H9 (cell line): ENCODE data around the gene MYF6. TPM values are rescaled to one million over a fixed set of nuclear protein-coding genes. Genes with fewer than 3 reads are reported as not detected.

Source experiments
- DNase-seq: peaks from one replicate; pipeline ENCODE4 v3.0.0-alpha.2; 2017
- H2AFZ ChIP-seq: one replicate; pipeline ENCODE4 v1.6.1; 2013; ENCODE audit warnings: mild to moderate bottlenecking, low read length, control low read depth, moderate library complexity
- H2AK5ac ChIP-seq: 2 replicates; pipeline ENCODE4 v1.6.1; 2013; ENCODE audit warnings: low read length, control low read depth, mixed read lengths; ENCODE audit not compliant: insufficient read length
- H2BK120ac ChIP-seq: one replicate; pipeline ENCODE4 v1.6.1; 2013; ENCODE audit warnings: low read depth, mild to moderate bottlenecking, low read length, control low read depth, inconsistent platforms; ENCODE audit not compliant: poor library complexity, severe bottlenecking
- H2BK12ac ChIP-seq: 2 replicates; pipeline ENCODE4 v1.6.1; 2013; ENCODE audit warnings: low read length, control low read depth, mixed read lengths, low read depth; ENCODE audit not compliant: insufficient read length
- H2BK15ac ChIP-seq: 2 replicates; pipeline ENCODE4 v1.6.1; 2013; ENCODE audit warnings: low read depth, low read length, control low read depth
- H2BK20ac ChIP-seq: one replicate; pipeline ENCODE4 v1.6.1; 2013; ENCODE audit warnings: low read depth, mild to moderate bottlenecking, low read length, control low read depth, inconsistent platforms; ENCODE audit not compliant: poor library complexity, severe bottlenecking
- H2BK5ac ChIP-seq: 2 replicates; pipeline ENCODE4 v1.6.1; 2013; ENCODE audit warnings: low read length, control low read depth, mixed read lengths; ENCODE audit not compliant: insufficient read length
- H3K14ac ChIP-seq: 2 replicates; pipeline ENCODE4 v1.6.1; 2013; ENCODE audit warnings: low read length, control low read depth; ENCODE audit not compliant: insufficient read depth
- H3K18ac ChIP-seq: 2 replicates; pipeline ENCODE4 v1.6.1; 2013; ENCODE audit warnings: low read depth, mild to moderate bottlenecking, mixed read lengths, low read length, control low read depth; ENCODE audit not compliant: insufficient read length
- H3K23ac ChIP-seq: 2 replicates; pipeline ENCODE4 v1.6.1; 2013; ENCODE audit warnings: low read length, control low read depth, mixed read lengths, low read depth; ENCODE audit not compliant: insufficient read length
- H3K23me2 ChIP-seq: 2 replicates; pipeline ENCODE4 v1.6.1; 2013; ENCODE audit warnings: low read depth, mild to moderate bottlenecking, mixed read lengths, low read length, control low read depth; ENCODE audit not compliant: insufficient read length, poor library complexity, severe bottlenecking
- H3K27ac ChIP-seq: 2 replicates; pipeline ENCODE4 v1.5.1; 2013; ENCODE audit warnings: low read length, control low read depth, mixed read lengths, low read depth; ENCODE audit not compliant: insufficient read length
- H3K27me3 ChIP-seq: 2 replicates; pipeline ENCODE4 v1.6.1; 2013; ENCODE audit warnings: low read length, control low read depth, inconsistent platforms; ENCODE audit not compliant: insufficient read depth
- H3K4ac ChIP-seq: 2 replicates; pipeline ENCODE4 v1.6.1; 2013; ENCODE audit warnings: low read depth, mild to moderate bottlenecking, control low read depth, inconsistent platforms, low read length, moderate library complexity
- H3K4me1 ChIP-seq: 2 replicates; pipeline ENCODE4 v1.6.1; 2013; ENCODE audit warnings: low read length, control low read depth, inconsistent platforms; ENCODE audit not compliant: insufficient read depth
- H3K4me2 ChIP-seq: 2 replicates; pipeline ENCODE4 v1.6.1; 2013; ENCODE audit warnings: low read length, control low read depth, mixed read lengths; ENCODE audit not compliant: insufficient read length, insufficient read depth
- H3K56ac ChIP-seq: 2 replicates; pipeline ENCODE4 v1.6.1; 2013; ENCODE audit warnings: low read depth, mild to moderate bottlenecking, mixed read lengths, low read length, control low read depth; ENCODE audit not compliant: insufficient read length
- H3K79me1 ChIP-seq: 2 replicates; pipeline ENCODE4 v1.6.1; 2013; ENCODE audit warnings: low read depth, mild to moderate bottlenecking, moderate library complexity, low read length, control low read depth, inconsistent platforms; ENCODE audit not compliant: insufficient read depth, poor library complexity, severe bottlenecking
- H3K79me2 ChIP-seq: 2 replicates; pipeline ENCODE4 v1.6.1; 2013; ENCODE audit warnings: low read length, control low read depth, inconsistent platforms; ENCODE audit not compliant: insufficient read depth
- H3K9ac ChIP-seq: 2 replicates; pipeline ENCODE4 v1.6.1; 2013; ENCODE audit warnings: low read length, control low read depth, mixed read lengths; ENCODE audit not compliant: insufficient read length; ENCODE audit errors: extremely low read depth
- H3K9me3 ChIP-seq: one replicate; pipeline ENCODE4 v1.6.1; 2013; ENCODE audit warnings: low read depth, low read length, inconsistent platforms; ENCODE audit not compliant: control insufficient read depth
- H3T11ph ChIP-seq: one replicate; pipeline ENCODE4 v1.6.1; 2013; ENCODE audit warnings: mild to moderate bottlenecking, low read length, control low read depth, inconsistent platforms
- H4K20me1 ChIP-seq: one replicate; pipeline ENCODE4 v1.6.1; 2013; ENCODE audit not compliant: control insufficient read depth, insufficient read length, insufficient read depth
- H4K5ac ChIP-seq: 2 replicates; pipeline ENCODE4 v1.6.1; 2013; ENCODE audit warnings: low read depth, mild to moderate bottlenecking, mixed read lengths, low read length, control low read depth; ENCODE audit not compliant: insufficient read length
- H4K8ac ChIP-seq: replicated peaks from 2 replicates; pipeline ENCODE4 v1.6.1; 2013; ENCODE audit warnings: low read length, control low read depth, mixed read lengths, low read depth; ENCODE audit not compliant: insufficient read length
- H4K91ac ChIP-seq: 2 replicates; pipeline ENCODE4 v1.6.1; 2013; ENCODE audit warnings: low read depth, mild to moderate bottlenecking, moderate library complexity, mixed read lengths, low read length, control low read depth; ENCODE audit not compliant: insufficient read length
- H3K27ac Mint-ChIP-seq, 3 experiments: 2 replicates in 2 of 3; 3 replicates in 1 of 3; pipeline ENCODE4 v1.8.0; 2020 to 2021; ENCODE audit warnings: mixed read lengths in 3 of 3, mild to moderate bottlenecking in 1 of 3, moderate library complexity in 1 of 3
- H3K27me3 Mint-ChIP-seq: 2 replicates; pipeline ENCODE4 v1.8.0; 2021; ENCODE audit warnings: low read depth, mild to moderate bottlenecking, moderate library complexity, mixed read lengths
- H3K36me3 Mint-ChIP-seq, 3 experiments: 2 replicates in 2 of 3; 3 replicates in 1 of 3; pipeline ENCODE4 v1.8.0; 2020 to 2021; ENCODE audit warnings: low read depth in 3 of 3, mixed read lengths in 3 of 3; ENCODE audit not compliant: insufficient read depth in 1 of 3
- H3K4me1 Mint-ChIP-seq, 2 experiments: 2 replicates each; pipeline ENCODE4 v1.8.0; 2020; ENCODE audit warnings: mixed read lengths in 2 of 2
- H3K4me3 Mint-ChIP-seq, 2 experiments: 2 replicates in 1 of 2; 3 replicates in 1 of 2; pipeline ENCODE4 v1.8.0; 2020 to 2021; ENCODE audit warnings: mild to moderate bottlenecking in 2 of 2, mixed read lengths in 2 of 2, moderate library complexity in 1 of 2
- H3K9me3 Mint-ChIP-seq, 2 experiments: 2 replicates in 1 of 2; 3 replicates in 1 of 2; pipeline ENCODE4 v1.8.0; 2020; ENCODE audit warnings: mild to moderate bottlenecking in 2 of 2, mixed read lengths in 2 of 2, moderate library complexity in 1 of 2
- CTCF ChIP-seq: fragments of 200-600 bp; sonication (generic); conservative IDR thresholded peaks from 3 replicates; pipeline ENCODE4 v1.8.0; 2021; ENCODE audit warnings: antibody characterized with exemption, mild to moderate bottlenecking
- WGBS: extraction: QIAGEN DNeasy Blood & Tissue Kit; methylation state at CpG from one replicate; pipeline ENCODE4 v1.1.7; 2013; ENCODE audit warnings: missing lambda C conversion rate, low lambda C conversion rate, mixed read lengths; ENCODE audit not compliant: insufficient read length; ENCODE audit errors: extremely low coverage; 5-methylcytosine and 5-hydroxymethylcytosine counted together
- total RNA-seq: library from RNA; stranded (reverse); gene quantifications from 2 replicates; pipeline ENCODE4 v1.2.1, GENCODE V29; 2021

The MYF6 gene
- total RNA-seq, 1 experiment from 2014 or later, result not detected

GRCh38 chr12:80715713-80716249 is 8.3 kb downstream of the MYF6 start:
- no peak overlapping the region for H3K56ac ChIP-seq
- H4K8ac ChIP-seq, result no peak overlapping the region
- no peak overlapping the region for H2AFZ ChIP-seq
- H3K27ac ChIP-seq, result no peak overlapping the region
- H3K79me2 ChIP-seq, result no peaks in the 10 kb centered on the region
- no peaks in the 10 kb centered on the region for H3K79me1 ChIP-seq
- no CpG with 5 or more reads among the region's 10 CpGs for WGBS
- H2BK12ac ChIP-seq, result no peak overlapping the region
- no peak overlapping the region for H3K9ac ChIP-seq
- H4K20me1 ChIP-seq, result no peaks in the 10 kb centered on the region
- H2BK20ac ChIP-seq, result no peak overlapping the region
- H2BK120ac ChIP-seq, result no peak overlapping the region
- H3K9me3 ChIP-seq, result no peaks in the 10 kb centered on the region
- peaks cover 24% of the 10 kb centered on the region; the same call in 1 of the 2 replicates for H3K27me3 ChIP-seq
- no peak overlapping the region for H3K4ac ChIP-seq
- H2AK5ac ChIP-seq, result no peak overlapping the region
- peak overlapping the region in 1 of 3 experiments; percentile 42; a peak in 1 of 7 replicates for H3K27ac Mint-ChIP-seq
- H3K27me3 Mint-ChIP-seq, result peaks cover 60% of the 10 kb centered on the region
- no peak overlapping the region for H2BK5ac ChIP-seq
- no peaks in the 10 kb centered on the region for H3K9me3 Mint-ChIP-seq
- H3K4me2 ChIP-seq, result peak overlapping the region; percentile 8
- H3K36me3 Mint-ChIP-seq, result no peaks in the 10 kb centered on the region
- H2BK15ac ChIP-seq, result no peak overlapping the region
- H3T11ph ChIP-seq, result no peak overlapping the region
- peaks cover 15% of the 10 kb centered on the region for H3K4me1 ChIP-seq
- H4K5ac ChIP-seq, result no peak overlapping the region
- peaks cover 5% of the 10 kb centered on the region for H3K23me2 ChIP-seq
- no peak for DNase-seq
- no peak for TF ChIP-seq CTCF
- no peak overlapping the region; a peak in 1 of 5 replicates for H3K4me3 Mint-ChIP-seq
- no peak overlapping the region for H3K14ac ChIP-seq
- H3K18ac ChIP-seq, result no peak overlapping the region
- no peak overlapping the region for H3K23ac ChIP-seq
- peaks cover 47 to 49% of the 10 kb centered on the region in 2 experiments for H3K4me1 Mint-ChIP-seq
- no peak overlapping the region for H4K91ac ChIP-seq
